ENCODE data around the gene POU2AF1.

POU2AF1 gene, protein sequence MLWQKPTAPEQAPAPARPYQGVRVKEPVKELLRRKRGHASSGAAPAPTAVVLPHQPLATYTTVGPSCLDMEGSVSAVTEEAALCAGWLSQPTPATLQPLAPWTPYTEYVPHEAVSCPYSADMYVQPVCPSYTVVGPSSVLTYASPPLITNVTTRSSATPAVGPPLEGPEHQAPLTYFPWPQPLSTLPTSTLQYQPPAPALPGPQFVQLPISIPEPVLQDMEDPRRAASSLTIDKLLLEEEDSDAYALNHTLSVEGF

DNA sequence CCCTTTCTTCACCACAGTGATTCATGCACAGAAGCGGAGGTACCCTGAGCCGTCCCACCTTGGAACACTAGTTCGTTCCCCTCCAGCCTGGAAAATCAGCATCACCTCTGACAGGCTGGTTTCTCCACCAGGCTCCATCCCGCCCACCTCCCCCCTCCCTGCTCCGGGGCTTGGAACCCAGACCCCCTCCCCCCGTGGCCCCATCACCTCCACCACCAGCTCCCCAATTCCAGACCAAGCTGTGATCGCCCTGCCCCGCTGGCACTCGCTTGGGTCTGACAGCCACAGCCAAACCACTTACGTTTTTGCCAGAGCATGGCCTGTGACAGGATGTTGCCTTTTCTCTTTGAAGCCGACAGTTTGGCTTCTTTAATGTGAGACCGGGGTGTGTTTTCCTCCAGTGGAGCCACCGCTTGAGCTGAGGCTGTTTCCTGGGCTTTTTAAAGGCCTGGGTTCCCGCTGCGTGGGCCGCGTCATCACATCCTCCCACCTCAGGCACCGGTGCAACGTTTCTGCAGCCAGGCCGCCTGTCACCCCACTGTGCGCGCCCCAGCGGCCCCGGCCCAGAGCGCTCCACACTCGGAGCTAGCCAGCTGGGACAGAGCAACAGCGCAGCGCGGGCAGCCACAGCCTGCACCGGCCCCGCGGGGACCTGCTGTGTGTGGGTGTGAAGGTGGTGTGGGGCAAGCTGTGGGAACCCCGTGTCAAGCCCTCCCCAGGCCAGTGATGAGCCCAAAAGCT is at the start of gene POU2AF1:
POU2AF1 (minus strand) TSS at position 415 of the 741 bp plus-strand sequence; CDS start at position 317, 98 bp downstream.
- DNase-seq (ENCODE audit: low read depth), result peak; percentile 54

DNA sequence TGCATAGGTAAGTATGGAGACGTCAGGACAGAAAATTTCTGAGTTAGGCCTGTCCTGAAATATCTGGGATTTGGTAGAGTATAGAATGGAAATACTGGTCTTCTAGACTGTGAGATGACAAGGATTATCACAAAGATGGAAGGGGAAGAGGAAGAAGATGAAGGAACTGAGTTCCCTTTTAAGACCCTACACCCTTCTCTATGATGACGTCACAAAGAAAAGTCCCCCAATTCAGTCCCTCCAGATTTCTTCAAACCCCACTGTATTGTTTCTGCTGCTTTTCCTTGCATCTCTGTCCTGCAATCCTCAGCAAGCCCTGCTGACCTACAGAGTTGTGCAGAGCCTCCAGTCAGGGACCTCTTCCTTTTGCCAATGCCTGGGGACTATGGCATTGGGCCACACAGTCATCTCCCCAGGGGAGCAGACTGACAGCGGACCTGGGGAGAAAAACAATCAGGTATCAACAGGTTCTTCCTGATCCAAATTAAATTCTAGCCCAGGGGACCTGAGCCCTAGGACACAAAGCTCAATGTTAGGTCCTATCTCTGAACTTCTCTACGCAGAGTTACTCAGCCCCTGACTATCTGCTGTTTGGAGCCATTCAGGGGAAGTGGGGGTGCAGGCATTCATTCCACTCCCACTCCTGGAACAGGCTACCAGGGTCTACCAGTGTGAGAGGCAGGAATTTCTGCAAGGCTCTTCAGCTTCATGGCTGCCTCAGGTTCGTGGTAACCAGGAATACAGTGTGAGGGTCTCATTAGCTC is 49.2 kb upstream of the POU2AF1 start:
- no peak for DNase-seq (ENCODE audit: low read depth)

DNA sequence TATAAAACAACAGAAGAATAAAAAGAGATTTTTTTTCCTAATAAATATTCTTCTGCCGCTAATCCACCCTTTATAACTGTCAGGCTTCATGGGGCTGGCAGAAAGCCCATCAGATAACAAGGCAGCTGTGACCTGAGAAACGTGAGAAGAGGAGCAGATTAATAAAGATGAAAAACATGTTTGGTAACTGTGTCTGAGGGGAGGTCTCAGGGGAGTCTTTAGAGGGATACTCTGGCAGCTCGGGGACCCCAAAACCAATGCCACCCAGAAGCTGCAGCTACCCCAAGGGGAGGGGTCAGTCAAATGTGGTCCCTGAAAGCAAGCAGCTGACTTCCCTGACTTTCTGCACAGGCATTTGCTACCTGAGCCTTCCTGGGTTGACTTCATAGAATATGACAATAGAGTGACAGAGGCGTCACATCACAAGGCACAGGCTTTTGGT is 48.4 kb upstream of the POU2AF1 start:
- DNase-seq (ENCODE audit: low read depth), result no peak

DNA sequence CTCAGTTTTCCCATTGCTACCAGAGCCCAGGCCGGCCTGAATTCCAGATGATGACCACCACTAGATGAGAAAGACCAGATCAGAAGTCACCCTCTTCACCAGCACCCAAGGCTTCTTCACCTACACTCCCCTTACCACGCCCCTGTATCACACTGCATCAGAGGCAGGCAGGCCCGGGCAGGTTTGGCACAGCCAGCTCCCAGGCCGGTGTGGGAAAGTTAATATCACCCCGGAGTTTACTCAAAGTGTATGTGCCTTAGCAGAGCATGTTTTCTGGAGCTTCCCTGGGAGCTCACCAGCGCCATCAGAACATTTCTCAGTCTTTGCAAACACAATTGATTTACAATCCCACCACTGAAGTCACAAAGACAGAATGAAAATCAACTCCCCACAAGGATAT is 47.5 kb upstream of the POU2AF1 start:
- DNase-seq (ENCODE audit: low read depth), result no peak

DNA sequence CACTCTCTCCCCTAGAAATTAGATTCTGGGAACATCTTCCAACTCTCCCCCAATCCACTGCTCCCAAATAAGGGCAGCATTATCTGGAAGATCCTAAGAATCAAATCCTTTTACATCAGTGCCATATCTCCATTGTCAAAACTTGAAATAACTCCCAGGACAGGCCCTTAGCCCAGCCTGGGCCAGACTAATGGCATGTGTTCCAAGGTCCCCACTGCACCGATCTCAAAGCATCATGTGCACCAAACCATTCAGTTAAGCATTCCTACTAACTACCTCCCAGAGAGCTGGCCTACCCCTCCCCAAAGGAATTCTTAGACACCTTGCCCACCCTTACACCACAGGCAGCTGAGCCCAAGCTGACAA is 44.2 kb upstream of the POU2AF1 start:
- no peak for DNase-seq (ENCODE audit: low read depth)

DNA sequence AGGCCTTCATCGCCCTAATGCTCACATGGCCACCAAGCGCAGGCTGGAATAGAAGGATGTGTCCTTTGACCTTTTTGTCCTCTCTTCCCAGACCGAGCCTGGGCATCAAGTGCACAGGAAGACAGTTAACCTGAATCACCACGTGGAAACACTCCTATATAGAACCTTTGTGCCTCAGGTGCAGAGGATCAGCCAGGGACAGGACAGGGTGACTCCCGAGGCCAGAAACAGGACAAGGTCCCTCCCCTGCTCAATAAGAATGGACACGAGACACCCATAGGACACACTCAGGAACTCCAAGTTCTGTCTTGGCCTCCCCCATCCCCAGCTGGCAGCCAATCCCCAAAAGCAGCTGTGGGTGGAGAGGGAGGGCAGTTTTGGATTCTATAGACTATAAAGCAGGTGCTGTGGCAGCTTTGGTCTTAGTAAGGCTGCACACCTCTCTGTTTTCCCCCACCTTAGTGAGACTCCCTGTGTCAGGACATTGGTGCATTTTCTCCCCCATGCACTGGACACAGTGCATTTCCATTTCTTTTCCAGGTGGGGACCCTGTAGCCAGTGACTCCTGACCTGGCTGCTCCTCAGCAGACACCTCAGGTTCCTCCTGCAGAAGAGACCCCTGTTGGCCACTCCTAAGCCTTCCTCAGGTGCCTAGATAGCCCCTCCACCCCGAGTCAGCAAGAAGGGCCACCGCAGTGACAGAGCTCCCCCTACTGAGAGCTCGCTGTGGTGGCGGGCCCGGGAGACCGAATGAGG is 43.6 kb upstream of the POU2AF1 start:
- peak; percentile 29 for DNase-seq (ENCODE audit: low read depth)

DNA sequence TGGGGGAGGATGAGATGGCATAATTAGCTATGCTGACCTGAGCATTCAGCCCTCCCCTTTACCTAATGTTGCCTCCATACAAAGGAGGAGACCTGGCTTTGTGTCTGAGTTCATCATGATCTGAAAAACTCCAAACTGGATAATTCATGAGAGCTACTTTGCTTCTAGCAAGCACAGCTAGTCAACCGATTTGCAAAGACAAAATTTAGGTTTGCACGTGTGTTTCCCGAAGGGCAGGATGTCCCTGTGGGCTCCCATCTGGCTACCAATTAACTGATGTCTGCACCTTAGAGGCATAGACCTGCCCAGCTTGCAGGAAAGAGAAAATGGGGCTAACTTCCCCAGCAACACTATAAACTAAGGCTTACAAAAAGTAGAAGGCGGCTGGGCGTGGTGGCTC is 42.2 kb upstream of the POU2AF1 start:
- DNase-seq (ENCODE audit: low read depth), result no peak

DNA sequence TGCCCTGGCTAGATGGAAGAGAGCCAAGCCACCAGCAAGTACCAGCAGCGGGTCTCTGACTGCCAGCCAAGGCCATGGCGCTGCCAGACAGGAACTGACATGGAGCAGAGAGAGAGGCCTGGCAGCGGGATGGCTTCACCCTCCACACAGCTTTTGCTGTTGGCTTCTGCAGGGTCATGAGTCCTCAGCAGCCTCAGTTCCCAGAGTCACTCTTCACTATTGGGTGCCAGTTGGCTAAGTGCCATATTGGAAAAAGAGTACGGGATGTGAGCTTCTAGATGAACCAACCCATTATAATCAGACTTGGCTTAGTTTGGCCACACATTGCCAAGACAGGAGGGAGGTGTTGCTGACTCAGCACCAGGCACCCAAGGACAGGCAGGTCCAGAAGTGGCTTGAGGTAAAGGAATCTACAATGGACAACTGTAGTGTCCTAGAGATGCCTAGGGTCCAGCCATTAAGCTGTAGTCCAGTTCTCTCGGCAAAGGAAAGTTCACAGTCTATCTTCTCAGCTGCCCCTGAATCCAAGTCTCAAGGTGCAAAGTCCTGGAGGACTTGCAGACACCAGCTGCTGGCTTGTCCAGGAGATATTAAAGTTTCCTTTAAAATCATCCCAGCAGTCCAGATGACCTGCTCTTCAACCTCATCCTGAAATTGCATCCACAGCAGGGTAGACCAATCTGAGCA is 40.7 kb upstream of the POU2AF1 start:
- no peak for DNase-seq (ENCODE audit: low read depth)

DNA sequence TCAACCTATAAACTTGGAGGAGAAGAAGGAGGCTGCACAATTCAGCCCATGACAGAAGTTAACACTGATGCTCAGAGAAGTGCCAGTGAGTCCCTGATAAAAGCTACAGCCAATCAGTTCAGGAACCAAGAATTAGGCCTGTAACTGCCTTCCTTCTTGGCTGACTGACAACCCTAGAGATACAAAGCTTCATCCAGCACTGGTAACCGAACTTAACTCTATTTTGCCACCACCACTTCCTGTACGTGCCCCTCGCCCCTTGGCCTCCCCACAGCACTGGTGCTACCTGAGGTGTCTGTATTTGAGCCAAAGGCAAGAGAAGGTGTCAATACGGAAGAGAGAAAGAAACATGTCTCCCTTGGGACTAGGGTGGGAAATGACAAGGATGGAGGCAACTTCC is 40.1 kb upstream of the POU2AF1 start:
- no peak for DNase-seq (ENCODE audit: low read depth)

DNA sequence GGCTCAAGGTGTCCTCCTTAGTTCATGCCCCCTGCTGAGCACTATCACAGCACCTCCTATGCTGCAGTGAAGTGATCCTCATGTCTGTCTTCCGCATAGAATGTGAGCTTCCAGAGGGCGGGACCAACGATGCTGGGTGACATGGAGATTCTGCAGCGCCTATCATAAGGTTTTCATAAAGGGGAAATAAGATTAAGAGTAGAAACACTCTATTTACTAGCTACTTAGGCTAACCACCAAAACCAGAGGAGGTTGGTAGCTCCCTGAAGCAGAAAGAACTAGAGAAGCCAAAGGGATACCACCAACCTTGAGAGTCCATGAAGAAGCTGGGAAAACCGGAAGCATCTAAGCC is 39.3 kb upstream of the POU2AF1 start:
- DNase-seq (ENCODE audit: low read depth), result no peak

DNA sequence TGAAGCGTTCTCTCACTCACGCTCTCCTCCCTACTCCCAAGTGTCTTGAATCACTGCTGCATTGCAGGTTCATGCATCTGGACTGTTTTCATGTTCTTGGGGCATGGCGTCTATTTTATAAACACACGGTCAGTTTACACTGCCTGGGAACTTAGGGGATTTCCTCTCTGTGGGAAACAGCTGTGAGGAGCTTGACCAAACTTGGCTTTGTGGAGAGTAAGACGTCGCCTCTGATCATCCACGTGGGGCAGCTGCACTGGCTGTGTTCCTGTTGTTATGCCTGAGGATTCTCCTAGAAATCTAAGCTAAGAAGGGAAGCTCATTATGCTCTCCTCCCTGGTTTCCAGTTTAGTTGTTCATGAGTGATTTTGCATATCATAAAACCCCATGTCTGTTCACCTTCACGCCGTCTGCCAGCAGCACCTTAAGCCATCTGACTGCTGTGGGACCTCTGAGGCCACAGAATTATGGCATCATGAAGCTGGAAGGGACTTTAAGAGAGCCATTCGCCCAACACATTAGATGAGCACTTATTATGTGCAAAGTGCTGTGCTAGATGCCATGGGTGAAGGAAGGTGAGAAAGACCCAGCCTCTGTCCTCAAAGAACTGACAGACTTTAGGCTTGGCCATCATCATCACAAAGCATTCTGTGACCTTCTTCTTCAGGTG is 38.8 kb upstream of the POU2AF1 start:
- no peak for DNase-seq (ENCODE audit: low read depth)

DNA sequence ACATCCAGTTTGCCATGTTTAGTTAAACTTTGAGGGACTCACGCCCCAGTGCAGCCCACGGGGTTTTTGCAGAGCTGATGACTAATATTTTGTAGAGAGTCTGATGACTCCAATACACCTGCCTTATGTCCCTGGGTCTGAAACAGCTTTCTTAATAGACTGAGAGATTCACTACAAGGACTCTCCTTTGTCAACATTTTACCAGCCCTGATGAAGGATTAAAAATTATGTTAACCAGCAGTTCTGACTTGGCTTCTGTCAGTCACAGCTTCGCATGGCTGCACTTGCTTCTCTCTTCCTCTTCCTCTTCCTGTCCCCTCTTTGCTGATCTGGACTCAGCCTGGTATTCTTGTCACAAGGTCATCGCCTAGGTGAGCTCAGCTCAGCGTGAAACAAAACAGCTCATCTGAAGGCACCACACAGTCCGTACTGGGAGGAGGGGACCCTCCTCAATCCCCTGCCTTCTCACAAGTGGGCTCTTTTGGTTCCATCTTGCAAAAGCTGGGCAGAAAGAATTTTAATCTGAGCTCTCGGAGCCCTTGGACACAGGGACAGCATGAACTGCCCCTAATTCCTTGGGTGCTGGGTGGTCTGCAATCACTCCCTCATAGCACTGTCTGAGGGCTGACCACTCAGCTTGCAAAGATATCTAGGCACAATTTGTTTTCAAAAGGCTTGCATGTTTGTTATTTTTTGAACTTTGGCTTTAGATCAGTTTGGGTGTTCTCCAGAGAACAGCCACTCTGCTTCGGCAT is 38.1 kb upstream of the POU2AF1 start:
- no peak for DNase-seq (ENCODE audit: low read depth)

DNA sequence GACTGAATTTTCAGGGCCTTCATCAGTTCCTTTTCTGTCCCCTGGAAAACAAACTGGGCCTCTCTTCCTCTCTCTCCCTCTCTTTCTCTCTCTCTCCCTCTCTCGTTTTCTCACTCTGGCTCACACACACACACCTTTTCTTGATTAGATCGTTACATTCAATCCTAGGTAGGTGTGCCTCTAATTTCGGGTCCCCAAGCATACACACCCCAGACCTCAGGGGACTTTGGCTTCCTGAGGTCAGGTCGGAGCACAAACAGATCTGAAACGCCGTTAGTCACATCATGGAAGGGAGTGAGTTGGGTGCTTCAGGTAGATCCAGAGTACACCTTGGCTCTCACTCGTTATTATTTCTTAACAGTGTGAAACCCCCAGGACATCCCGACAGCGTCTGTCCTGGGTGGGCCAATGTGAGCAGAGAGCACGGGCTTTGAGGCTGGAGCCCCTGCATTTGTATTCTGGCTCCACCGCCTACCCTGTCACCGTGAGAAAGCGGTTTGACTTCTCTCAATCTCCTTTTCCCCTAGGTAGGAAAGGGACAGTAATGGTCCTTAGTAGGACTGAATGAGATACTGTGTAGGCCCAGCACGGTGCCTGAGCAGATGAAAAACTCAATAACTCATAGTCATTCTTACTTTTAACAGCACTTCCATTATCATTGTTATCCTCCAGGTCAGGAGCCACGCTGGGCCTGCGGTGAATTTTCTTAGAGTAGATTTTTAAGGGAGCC is 37.3 kb upstream of the POU2AF1 start:
- no peak for DNase-seq (ENCODE audit: low read depth)

DNA sequence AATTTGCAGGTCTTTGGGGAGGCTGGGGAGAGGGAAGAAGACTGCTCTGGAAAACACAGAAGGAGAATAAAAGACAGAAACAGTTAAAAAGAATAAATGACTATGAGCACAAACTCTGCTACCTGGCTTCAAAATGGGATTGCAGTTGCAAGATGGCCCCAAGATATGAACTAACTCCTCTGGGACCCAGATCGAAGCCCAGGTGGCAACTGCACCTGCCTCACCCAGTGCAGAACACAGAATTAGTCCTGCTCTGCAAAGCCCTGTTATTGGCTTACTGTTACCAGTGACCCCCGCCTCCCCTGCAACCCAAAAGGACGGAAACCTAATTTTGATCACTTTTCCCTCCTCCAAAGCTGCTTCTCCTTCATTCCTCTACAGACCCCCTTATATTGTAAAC is 35.9 kb upstream of the POU2AF1 start:
- DNase-seq (ENCODE audit: low read depth), result no peak

DNA sequence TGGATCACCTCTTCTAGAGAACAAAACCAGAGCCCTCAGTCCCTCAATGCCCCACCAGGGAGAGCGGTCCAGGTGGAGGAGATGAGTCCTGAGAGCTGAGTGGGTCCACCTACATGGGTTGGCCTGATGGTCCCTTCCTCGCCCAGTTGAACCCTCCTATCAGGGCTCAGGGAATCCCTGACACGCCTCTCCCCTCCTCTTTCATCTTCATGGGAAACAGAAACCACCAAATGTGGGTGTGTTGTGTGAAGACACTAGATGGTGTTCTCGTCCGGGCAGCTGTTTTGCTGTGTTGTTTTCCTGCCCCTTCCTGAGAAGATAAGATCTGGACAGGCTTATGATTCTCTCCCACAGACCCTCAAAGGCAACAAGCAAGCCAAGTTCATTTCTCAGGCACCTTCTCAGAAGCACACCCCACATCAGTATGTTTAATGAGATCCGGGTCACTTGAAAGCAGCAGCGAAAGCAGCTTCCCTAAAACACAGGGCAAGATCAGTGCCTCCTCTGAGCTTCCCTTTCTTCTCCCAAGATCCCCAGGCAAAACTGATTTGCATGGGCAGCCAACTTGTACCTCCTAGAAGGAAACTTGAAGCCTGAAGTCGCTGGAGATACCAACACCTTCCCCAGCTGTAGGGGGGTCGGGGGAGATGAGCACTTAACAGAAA is 35.3 kb upstream of the POU2AF1 start:
- DNase-seq (ENCODE audit: low read depth), result no peak

DNA sequence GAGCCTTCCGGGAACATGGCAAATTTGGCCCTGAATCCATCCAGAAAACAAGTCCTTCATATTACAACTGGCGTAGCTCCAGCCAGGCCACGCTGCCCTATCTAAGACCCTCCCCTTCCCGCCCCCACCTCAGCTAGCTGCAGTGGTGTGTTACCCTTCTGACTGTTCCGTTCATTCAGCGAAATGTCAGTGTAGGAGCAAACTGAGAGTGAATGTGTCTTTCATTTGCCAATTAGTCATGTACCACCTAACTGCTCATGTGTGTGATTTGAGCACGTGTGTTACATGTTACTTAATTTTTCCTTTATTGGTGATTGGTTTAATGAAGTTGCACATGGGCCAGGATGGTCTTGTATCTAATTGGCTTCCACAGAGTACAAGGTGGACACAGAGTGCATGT is 34.8 kb upstream of the POU2AF1 start:
- DNase-seq (ENCODE audit: low read depth), result no peak

DNA sequence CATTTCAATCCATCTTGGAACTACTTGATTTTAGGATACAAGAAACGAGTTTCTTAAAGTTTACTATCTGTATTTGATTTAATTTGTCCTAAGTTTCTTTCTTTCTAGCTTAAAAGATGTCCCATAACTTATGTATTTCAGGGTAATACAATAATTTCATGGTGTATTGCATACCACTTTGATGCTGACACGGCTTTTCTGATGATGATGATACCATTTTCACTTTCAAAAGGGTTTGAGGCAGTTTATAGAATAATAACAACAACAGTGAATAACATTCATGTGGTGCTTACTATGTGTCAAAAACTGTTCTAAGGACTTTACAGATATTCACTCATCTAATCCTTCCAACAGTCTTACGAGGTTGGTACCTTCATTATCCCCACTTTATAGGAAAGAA is 33.2 kb upstream of the POU2AF1 start:
- no peak for DNase-seq (ENCODE audit: low read depth)

DNA sequence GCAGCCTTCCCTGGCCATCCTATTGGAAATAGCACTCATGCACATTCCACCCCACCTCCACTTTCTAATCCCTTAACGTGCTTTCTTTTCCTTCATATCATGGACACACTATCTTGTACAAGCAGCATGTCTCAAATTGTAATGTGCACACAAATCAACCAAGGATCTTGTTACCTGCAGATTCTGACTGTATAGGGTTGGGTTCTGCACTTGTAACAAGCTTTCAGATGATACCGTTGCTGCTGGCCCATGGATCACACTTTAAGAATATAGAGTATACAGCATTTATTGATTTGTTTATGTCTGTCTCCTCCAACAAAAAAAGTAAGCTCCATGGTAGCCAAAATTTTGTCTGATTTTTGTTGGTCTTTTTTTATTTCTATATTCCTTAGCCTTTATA is 32.4 kb upstream of the POU2AF1 start:
- no peak for DNase-seq (ENCODE audit: low read depth)

DNA sequence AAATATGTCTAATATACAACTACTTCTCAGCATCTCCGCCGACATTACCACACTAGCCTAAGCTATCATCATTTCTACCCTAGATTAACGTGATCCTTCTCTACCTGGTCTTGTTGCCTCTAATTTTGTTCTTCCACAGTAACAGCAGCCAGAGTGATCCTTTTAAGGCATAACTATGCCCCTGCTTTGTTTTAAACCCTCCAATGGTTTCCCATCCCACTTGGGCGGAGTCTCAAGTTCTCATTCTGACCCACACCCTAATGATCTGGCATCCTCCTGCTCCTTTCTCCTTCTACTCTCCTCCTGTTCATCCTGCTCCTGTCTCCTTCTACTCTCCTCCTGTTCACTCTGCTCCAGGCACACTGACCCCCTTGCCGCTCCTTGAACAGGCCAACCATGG is 31.9 kb upstream of the POU2AF1 start:
- no peak for DNase-seq (ENCODE audit: low read depth)

Data from stimulated activated CD8-positive, alpha-beta memory T cell treated with anti-CD3 and anti-CD28 coated beads, Interleukin-12 subunit alpha, Interleukin-12 subunit beta, amount 100 ng/mL, for 4 hours (primary cell).